Adrenal gland (tissue), 12 donors: ENCODE data around the gene TCEA3. TPM values are rescaled to one million over a fixed set of nuclear protein-coding genes. Genes with fewer than 3 reads are reported as not detected.
A peak's percentile ranks its signal among the peaks of the same experiment; 100 is the strongest.

Source experiments
- DNase-seq, 7 donors: peaks; one replicate each; pipeline ENCODE4 v3.0.0-alpha.2; 2019 to 2020
- H3K27ac ChIP-seq, 5 donors: fragments of 200-600 bp; sonication (generic) in 4 of 5; 1 replicate in 3 of 5; 2 replicates in 2 of 5; pipeline versions ENCODE4 v1.5.1 to v1.8.0; 2016 to 2020; ENCODE audit warnings: mild to moderate bottlenecking in 1 of 5
- H3K27me3 ChIP-seq: fragments of 200-600 bp; 2 replicates; pipeline ENCODE4 v1.8.0; 2021
- H3K36me3 ChIP-seq, 2 donors: fragments of 200-600 bp; replicated peaks in 1 of 2; 1 replicate in 1 of 2; 2 replicates in 1 of 2; pipeline versions ENCODE4 v1.5.1 to v1.8.0; 2018 to 2022
- H3K4me1 ChIP-seq, 2 donors: fragments of 200-600 bp; replicated peaks in 1 of 2; 1 replicate in 1 of 2; 2 replicates in 1 of 2; pipeline versions ENCODE4 v1.5.1 to v1.8.0; 2018 to 2021
- H3K4me3 ChIP-seq, 4 donors: fragments of 200-600 bp; sonication (generic) in 3 of 4; one replicate each; pipeline ENCODE4 v1.5.1; 2016 to 2018
- H3K9me3 ChIP-seq, 3 donors: fragments of 200-600 bp; sonication (generic) in 1 of 3; replicated peaks in 1 of 3; 1 replicate in 2 of 3; 2 replicates in 1 of 3; pipeline versions ENCODE4 v1.5.1 to v1.8.0; 2016 to 2021
- POLR2A ChIP-seq, 2 donors: fragments of 450-650 bp; IDR thresholded peaks; one replicate each; pipeline ENCODE4 v1.6.1; 2017; ENCODE audit warnings: antibody characterized with exemption in 2 of 2, mild to moderate bottlenecking in 2 of 2, moderate library complexity in 1 of 2
- WGBS, 4 donors: extraction: QIAGEN DNeasy Blood & Tissue Kit in 2 of 4; methylation state at CpG; one replicate each; pipeline versions ENCODE4 v1.1.5 to v1.1.7; 2013 to 2017; 5-methylcytosine and 5-hydroxymethylcytosine counted together
- intact Hi-C, 2 donors: fragments of 100-400 bp; cut with DNase I; formaldehyde crosslinking; loops; one replicate each; pipeline versions ENCODE4 v1.14.1 to v1.15.0; 2022 to 2023
- polyA plus RNA-seq, 3 donors: library from polyadenylated mRNA; stranded (reverse); fragments of 200-250 nt in 2 of 3; fragments of 350-450 nt in 1 of 3; fragmentation: Illumina TruSeq in 1 of 3; extraction: RNeasy Lipid Tissue Mini Kit (QIAGEN cat#74804) in 1 of 3; gene quantifications; one replicate each; pipeline ENCODE4 v1.2.3, GENCODE V29; 2013 to 2014
- total RNA-seq, 9 donors: library from RNA; depleted of rRNA in 4 of 9; stranded (reverse); fragments of >200 nt in 4 of 9; fragments of 120-200 nt in 1 of 9; fragmentation: NEBNext Ultra II Directional in 1 of 9; extraction: Animal tissue kit (Norgen Biotek cat#: 25700) in 1 of 9; gene quantifications; one replicate each; pipeline versions ENCODE4 v1.1.0 to v1.2.4, GENCODE V29; 2013 to 2023
- TF ChIP-seq, protein P1 (sequence below), 6 experiments: fragments of 450-650 bp in 4 of 6; fragments of 200-600 bp in 2 of 6; sonication (generic) in 1 of 6; IDR thresholded peaks; 1 replicate in 5 of 6; 2 replicates in 1 of 6; pipeline versions ENCODE4 v1.5.1 to v1.8.0; 2016 to 2021; ENCODE audit warnings: antibody characterized with exemption in 6 of 6, mild to moderate bottlenecking in 2 of 6, moderate library complexity in 1 of 6
- donor health status: healthy with polysubstance abuse.
- donor health status: Bipolar disorder and iron deficiency.
- donor health status: DM: yes; HTN: yes; CAD: no.
- donor health status: DM: no; HTN: no; CAD: no.
- donor health status: DM: no; HTN: no; CAD: no.
- donor health status: DM: yes; HTN: yes; CAD: no.

TCEA3 gene
- total and polyA plus RNA-seq, 12 donors: 23.6 to 171 (median 115) TPM

DNA sequence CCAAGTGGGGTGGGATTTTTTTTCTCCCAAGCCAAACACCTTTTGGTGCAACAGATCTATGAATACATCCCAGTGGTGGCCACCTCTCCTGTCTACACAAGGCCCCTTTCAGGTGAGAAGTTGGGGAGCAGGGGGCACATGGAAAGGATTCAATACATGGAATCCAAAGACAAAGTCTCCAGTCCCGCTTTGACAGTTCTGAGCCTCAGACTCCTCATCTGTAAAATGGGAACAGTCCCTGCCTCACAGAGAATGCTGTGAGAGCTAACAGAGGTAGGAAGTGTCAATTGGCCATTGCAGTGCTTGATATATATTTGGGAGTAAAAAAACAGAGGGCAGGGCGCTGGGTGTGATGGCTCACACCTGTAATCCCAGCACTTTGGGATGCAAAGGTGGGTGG lies 28.2 kb downstream of the TCEA3 start:
- Histone ChIP-seq H3K27me3 (no peaks in the 10 kb centered on the region), H3K36me3 (peaks cover 0 to 7% of the 10 kb centered on the region in 2 donors), H3K4me3 (no peak overlapping the region), H3K9me3 (no peaks in the 10 kb centered on the region), H3K27ac (peak overlapping the region in 2 of 5 donors; percentile 25 to 84), H3K4me1 (peaks cover 23 to 46% of the 10 kb centered on the region in 2 donors)
- TF ChIP-seq, protein P1, sequence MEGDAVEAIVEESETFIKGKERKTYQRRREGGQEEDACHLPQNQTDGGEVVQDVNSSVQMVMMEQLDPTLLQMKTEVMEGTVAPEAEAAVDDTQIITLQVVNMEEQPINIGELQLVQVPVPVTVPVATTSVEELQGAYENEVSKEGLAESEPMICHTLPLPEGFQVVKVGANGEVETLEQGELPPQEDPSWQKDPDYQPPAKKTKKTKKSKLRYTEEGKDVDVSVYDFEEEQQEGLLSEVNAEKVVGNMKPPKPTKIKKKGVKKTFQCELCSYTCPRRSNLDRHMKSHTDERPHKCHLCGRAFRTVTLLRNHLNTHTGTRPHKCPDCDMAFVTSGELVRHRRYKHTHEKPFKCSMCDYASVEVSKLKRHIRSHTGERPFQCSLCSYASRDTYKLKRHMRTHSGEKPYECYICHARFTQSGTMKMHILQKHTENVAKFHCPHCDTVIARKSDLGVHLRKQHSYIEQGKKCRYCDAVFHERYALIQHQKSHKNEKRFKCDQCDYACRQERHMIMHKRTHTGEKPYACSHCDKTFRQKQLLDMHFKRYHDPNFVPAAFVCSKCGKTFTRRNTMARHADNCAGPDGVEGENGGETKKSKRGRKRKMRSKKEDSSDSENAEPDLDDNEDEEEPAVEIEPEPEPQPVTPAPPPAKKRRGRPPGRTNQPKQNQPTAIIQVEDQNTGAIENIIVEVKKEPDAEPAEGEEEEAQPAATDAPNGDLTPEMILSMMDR (IDR thresholded peaks at IDR 0.05): no peak
- no peak for DNase-seq
- intact Hi-C loops: loop anchor here in 1 of 2 donors (5.0 kb wide), 1 partner anchor 54 kb away; the partner anchor contains the start of gene HNRNPR
- WGBS, 4 donors: 88 to 95% (median 92%) methylated on average over 1 to 2 of the region's 2 CpGs

DNA sequence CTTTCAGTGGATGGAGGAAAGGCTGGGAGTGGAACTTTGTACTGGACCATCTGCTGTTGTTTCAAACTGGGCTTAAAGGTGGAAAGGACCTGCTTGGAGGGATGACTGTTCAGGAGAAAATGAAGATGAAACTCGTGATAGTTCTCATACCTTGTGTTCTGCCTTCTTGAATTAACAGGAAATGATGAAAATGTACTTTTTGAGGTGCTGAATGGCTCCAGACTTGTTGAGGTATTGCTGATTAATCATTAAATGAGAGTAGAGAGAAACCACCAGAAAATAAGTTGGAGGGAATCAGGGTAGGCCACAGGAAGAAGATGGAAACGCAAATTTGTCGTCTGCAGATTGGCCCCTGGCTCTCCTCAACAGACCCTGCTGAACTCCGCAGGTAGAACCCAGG lies 28.7 kb downstream of the TCEA3 start:
- H3K36me3 ChIP-seq: peaks cover 0 to 7% of the 10 kb centered on the region in 2 donors
- TF ChIP-seq POLR2A (IDR thresholded peaks at IDR 0.05): no peak
- TF ChIP-seq, protein P1 (IDR thresholded peaks at IDR 0.05): no peak
- H3K9me3 ChIP-seq: no peaks in the 10 kb centered on the region
- H3K4me3 ChIP-seq: no peak overlapping the region
- WGBS, 4 donors: 81 to 92% (median 85%) methylated on average over 4 of the region's 4 CpGs
- DNase-seq: no peak
- intact Hi-C loops: loop anchor here in 1 of 2 donors (5.0 kb wide), 1 partner anchor 54 kb away; the partner anchor contains the start of gene HNRNPR
- H3K4me1 ChIP-seq: peaks cover 23 to 41% of the 10 kb centered on the region in 2 donors
- H3K27me3 ChIP-seq: no peaks in the 10 kb centered on the region
- H3K27ac ChIP-seq: peak overlapping the region in 4 of 5 donors; percentile 47 to 94 (median 86)

DNA sequence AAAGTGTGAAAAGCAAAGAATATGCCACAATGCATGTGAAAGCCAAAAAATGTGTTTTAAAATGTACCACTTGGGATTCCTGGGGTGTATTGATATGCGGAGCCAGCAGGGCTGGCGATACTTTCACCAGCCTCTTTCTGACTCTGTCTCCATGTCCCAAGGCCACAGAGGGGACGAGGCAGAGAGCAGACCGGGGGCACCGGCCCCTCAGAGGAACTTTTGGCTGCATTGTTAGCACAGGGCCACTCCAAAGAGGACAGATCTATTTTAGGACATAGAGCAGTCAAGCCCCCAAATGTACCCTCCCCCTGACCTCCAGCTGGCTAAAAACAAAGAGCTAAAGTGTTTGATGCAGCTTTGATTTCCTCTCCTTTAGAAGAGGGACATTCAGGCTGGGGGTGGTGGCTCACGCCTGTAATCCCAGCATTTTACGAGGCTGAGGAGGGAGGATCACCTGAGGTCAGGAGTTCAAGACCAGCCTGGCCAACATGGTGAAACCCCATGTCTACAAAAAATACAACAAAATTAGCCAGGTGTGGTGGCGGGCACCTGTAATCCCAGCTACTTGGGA lies 29.3 kb downstream of the TCEA3 start:
- intact Hi-C loops: loop anchor here in 1 of 2 donors (5.0 kb wide), 1 partner anchor 53 kb away; the partner anchor contains the start of gene HNRNPR
- TF ChIP-seq, protein P1 (IDR thresholded peaks at IDR 0.05): no peak
- TF ChIP-seq POLR2A (IDR thresholded peaks at IDR 0.05): no peak

DNA sequence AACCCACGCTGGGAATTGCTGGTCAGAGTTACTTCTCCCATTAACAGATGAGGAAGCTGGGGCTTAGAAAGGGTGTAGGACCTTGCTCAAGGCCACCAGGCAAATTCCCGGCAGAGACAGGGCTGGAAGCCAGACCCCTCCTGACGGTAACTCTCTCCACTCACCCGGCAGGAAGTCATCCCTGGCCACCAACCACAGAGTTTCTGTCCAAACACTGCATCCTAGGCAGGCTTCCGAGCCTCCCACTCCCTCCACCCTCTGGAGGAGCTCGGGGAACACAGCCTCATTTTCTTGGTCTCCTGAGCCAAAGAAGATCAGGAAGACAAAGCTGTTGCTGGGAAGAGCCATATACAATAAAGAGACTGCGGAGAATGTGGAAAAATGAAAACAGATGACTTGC lies 29.9 kb downstream of the TCEA3 start:
- TF ChIP-seq POLR2A (IDR thresholded peaks at IDR 0.05): peak in 1 of 2 donors; percentile 55
- TF ChIP-seq, protein P1 (IDR thresholded peaks at IDR 0.05): peak in 2 of 6 experiments; percentile 6 to 12
- peak in 6 of 7 donors; percentile 90 to 96 (median 94) for DNase-seq
- Histone ChIP-seq H3K27me3 (no peaks in the 10 kb centered on the region), H3K36me3 (peaks cover 0 to 7% of the 10 kb centered on the region in 2 donors), H3K9me3 (no peaks in the 10 kb centered on the region), H3K27ac (peak overlapping the region; percentile 47 to 94 (median 84)), H3K4me3 (no peak overlapping the region), H3K4me1 (peaks cover 23 to 31% of the 10 kb centered on the region in 2 donors)
- intact Hi-C loops: loop anchor here in 1 of 2 donors (5.0 kb wide), 1 partner anchor 52 kb away; the partner anchor contains the start of gene HNRNPR
- WGBS, 4 donors: 17 to 23% (median 22%) methylated on average over 7 of the region's 7 CpGs

More for the DNA sequence above, 29.3 kb downstream of the TCEA3 start:
- peaks cover 23 to 34% of the 10 kb centered on the region in 2 donors for H3K4me1 ChIP-seq
- peak overlapping the region; percentile 47 to 94 (median 84) for H3K27ac ChIP-seq
- peaks cover 0 to 7% of the 10 kb centered on the region in 2 donors for H3K36me3 ChIP-seq
- H3K9me3 ChIP-seq: no peaks in the 10 kb centered on the region
- peak in 3 of 7 donors; percentile 45 to 57 (median 47) for DNase-seq
- WGBS, 4 donors: 39 to 47% (median 44%) methylated on average over 8 of the region's 8 CpGs
- H3K27me3 ChIP-seq: no peaks in the 10 kb centered on the region
- H3K4me3 ChIP-seq: no peak overlapping the region
